HG02885 (cell line): ENCODE results near the gene COMMD4.

Experiments used
- ATAC-seq: cut with Tn5 transposase; IDR thresholded peaks from one replicate; pipeline ENCODE4 v1.9.1; 2021; ENCODE audit warnings: mild to moderate bottlenecking; ENCODE audit not compliant: unreplicated experiment, poor library complexity

The COMMD4 gene

GRCh38 chr15:75354454-75354853 lies 18.6 kb downstream of the COMMD4 start:
- ATAC-seq = no peak

GRCh38 chr15:75355369-75355768 lies 19.5 kb downstream of the COMMD4 start:
- ATAC-seq = no peak

- ATAC-seq = no peak
Measured at GRCh38 chr15:75356006-75356405, 20.1 kb downstream of the COMMD4 start.

- ATAC-seq = no peak
Measured at GRCh38 chr15:75356517-75356916, 20.7 kb downstream of the COMMD4 start.

- no peak for ATAC-seq
Measured at GRCh38 chr15:75357976-75358673, 22.3 kb downstream of the COMMD4 start.

- ATAC-seq = no peak
Measured at GRCh38 chr15:75358771-75359536, 23.1 kb downstream of the COMMD4 start.

GRCh38 chr15:75359537-75360250 lies 23.8 kb downstream of the COMMD4 start:
- no peak for ATAC-seq

GRCh38 chr15:75360391-75360790 lies 24.5 kb downstream of the COMMD4 start:
- no peak for ATAC-seq

GRCh38 chr15:75360856-75361255 lies 25.0 kb downstream of the COMMD4 start:
- no peak for ATAC-seq

- no peak for ATAC-seq
Measured at GRCh38 chr15:75361361-75361988, 25.6 kb downstream of the COMMD4 start.

- no peak for ATAC-seq
Measured at GRCh38 chr15:75361989-75362641, 26.3 kb downstream of the COMMD4 start.

- no peak for ATAC-seq
Measured at GRCh38 chr15:75362642-75363249, 26.9 kb downstream of the COMMD4 start.

GRCh38 chr15:75363786-75364185 lies 27.9 kb downstream of the COMMD4 start:
- ATAC-seq = no peak

- ATAC-seq = no peak
Measured at GRCh38 chr15:75364881-75365280, 29.0 kb downstream of the COMMD4 start.

- ATAC-seq = no peak
Measured at GRCh38 chr15:75366163-75366562, 30.3 kb downstream of the COMMD4 start.

GRCh38 chr15:75367006-75367405 lies 31.1 kb downstream of the COMMD4 start:
- ATAC-seq = no peak

GRCh38 chr15:75367406-75367912 lies 31.6 kb downstream of the COMMD4 start:
- ATAC-seq = no peak

GRCh38 chr15:75367913-75368688 lies 32.2 kb downstream of the COMMD4 start, which contains the start of gene MAN2C1:
TSS of gene MAN2C1 (minus strand) at chr15:75368607. CDS start at chr15:75368583, 24 bp downstream.
- peak; percentile 92 for ATAC-seq
